HG03354 (cell line): ENCODE results near the gene DSC3.
"Not testable (repeated sequence)": the region's sequence is repeated elsewhere in the genome, so short reads cannot be mapped to it uniquely, and the experiment has no call there.

Source experiments
- ATAC-seq: cut with Tn5 transposase; IDR thresholded peaks from one replicate; pipeline ENCODE4 v1.9.1; 2021; ENCODE audit warnings: mild to moderate bottlenecking; ENCODE audit not compliant: unreplicated experiment, poor library complexity, severe bottlenecking

DSC3 gene

DNA sequence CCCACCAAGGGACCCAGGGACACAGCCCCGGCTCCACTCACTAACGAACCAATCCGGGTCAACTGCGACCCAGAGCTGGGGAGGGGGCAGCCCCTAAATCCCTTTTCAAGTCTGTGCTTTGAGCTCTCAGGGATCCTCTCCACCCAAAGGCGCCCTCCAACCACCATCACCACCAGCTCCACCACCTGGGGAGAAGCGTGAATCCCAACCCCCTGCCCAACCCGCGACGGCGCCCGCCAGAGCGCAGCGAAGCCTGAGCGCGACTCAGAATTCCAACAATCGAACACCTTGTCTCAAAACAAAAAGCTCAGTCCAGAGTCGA lies 497 bp downstream of the DSC3 start:
- ATAC-seq: no peak

- no peak for ATAC-seq
These were observed 1.1 kb downstream of the DSC3 start for GRCh38 chr18:31041271-31042083.

DNA sequence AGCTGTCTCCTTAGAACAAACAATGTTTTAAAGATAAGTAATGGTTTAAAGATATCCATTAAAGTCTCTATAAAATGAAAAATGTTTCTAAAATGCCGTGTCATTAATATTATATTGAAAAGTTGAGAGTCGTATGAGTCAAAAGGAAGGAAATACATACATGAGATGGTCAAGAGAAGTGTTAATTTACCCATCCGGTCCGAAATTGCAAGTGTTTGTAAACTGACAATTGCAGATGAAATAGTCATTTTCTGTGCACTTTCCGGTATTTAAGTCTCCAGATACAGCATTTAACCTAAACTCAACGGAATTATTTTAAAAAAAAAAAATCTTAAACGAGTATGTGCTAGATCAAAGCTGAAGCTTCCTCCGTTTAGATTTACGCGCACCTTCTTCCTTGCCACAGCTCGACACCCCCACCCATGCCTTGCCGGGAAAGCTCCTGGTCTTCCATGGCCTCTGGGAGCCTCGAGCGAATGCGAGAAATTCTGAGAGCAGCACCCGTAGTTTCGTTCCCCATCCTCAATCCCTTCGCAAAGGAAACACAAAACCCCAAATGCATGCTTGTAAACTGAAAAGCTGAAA lies 1.8 kb downstream of the DSC3 start:
- ATAC-seq: no peak

GRCh38 chr18:31039426-31039825 lies 3.1 kb downstream of the DSC3 start:
- ATAC-seq: no peak

DNA sequence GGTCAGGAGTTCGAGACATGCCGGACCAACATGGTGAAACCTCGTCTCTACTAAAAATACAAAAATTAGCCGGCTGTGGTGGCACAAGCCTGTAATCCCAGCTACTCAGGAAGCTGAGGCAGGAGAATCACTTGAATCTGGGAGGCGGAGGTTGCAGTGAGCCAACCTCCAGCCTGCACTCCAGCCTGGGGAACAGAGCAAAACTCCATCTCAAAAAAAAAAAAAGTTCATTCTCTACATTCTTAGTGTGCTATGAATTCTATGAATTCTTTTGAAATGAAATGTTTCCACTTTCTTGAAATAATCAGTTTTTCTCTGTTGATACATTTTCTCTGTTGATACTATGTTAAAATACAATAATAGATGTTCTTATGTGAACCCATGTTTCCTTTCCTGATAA lies 4.9 kb downstream of the DSC3 start:
- not testable (repeated sequence) for ATAC-seq

GRCh38 chr18:31034541-31034940 lies 8.0 kb downstream of the DSC3 start:
- no peak for ATAC-seq

- ATAC-seq: no peak
These were observed 11.8 kb downstream of the DSC3 start for GRCh38 chr18:31030574-31031278.

DNA sequence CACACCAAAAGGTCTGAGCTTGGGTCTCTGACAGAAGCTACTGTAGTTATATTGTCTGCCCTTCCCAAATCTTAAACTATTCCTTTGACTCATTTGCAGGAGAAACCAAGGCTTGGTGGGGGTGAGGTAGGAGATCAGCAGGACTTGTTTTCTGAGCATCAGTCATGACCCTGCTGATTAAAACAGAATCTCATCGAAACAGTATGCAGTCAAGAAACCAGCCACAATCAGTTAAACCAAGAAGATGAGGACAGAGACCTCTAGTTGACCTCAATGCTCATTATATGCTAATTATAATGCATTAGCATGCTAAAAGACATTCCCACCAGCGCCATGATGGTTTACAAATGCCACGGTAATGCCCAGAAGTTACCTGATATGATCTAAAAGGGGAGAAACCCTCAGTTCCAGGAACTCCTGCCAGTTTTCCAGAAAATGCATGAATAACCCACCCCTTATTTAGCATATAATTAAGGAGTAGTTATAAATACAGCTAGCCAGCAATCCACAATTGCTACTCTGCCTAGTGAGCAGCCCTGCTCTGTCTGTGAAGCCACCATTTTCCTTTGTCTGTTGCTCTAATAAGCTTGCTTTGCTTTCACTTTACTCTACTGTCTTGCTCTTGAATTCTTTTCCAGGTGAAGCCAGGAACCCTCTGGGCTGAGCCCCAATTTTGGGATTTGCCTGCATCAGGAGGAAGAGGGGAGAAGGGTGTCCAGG lies 26.7 kb downstream of the DSC3 start:
- no peak for ATAC-seq

GRCh38 chr18:31011455-31011854 lies 31.1 kb downstream of the DSC3 start:
- ATAC-seq: not testable (repeated sequence)

GRCh38 chr18:31010601-31011000 lies 31.9 kb downstream of the DSC3 start:
- ATAC-seq: no peak

GRCh38 chr18:30999887-31000628 lies 42.5 kb downstream of the DSC3 start:
- no peak for ATAC-seq

- ATAC-seq: no peak
These were observed 43.4 kb downstream of the DSC3 start for GRCh38 chr18:30999186-30999585.

DNA sequence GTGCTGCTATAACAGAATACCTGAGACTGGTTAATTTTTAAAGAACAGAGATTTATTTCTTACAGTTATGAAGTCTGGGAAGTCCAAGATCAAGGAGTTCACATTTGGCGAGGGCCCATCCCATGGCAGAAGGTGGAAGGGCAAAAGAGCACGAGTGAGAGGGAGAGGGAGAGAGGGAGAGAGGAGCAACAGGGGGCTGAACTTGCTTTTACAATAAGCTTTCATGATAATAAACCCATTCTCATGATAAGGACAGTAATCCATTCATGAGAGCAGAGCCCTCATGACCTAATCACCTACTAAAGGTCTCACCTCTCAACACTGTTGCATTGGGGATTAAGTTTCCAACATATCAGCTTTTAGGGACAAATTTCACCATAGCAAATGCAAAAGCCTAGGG lies 45.3 kb downstream of the DSC3 start:
- ATAC-seq: no peak

- ATAC-seq: no peak
These were observed 50.3 kb downstream of the DSC3 start for GRCh38 chr18:30992231-30992630.

DNA sequence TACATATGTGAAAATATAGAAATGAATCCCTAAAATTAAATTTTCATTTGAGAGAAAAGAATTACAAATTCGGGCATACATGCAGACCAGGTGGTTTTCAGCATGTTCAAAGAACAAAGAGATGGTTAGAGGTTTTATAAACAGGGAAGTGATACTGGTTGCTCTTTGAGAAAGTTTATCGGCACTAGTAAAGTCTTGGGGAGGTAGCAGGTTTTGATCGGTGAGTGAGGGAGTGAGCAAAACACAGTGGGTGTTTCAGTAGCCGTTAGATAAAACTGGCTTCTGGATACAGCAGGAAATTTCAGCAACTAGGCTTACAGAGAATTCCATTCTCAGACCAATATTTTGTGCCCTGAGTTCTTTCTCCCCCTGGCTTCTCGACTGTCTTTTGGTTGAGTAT lies 51.1 kb downstream of the DSC3 start:
- ATAC-seq: no peak

DNA sequence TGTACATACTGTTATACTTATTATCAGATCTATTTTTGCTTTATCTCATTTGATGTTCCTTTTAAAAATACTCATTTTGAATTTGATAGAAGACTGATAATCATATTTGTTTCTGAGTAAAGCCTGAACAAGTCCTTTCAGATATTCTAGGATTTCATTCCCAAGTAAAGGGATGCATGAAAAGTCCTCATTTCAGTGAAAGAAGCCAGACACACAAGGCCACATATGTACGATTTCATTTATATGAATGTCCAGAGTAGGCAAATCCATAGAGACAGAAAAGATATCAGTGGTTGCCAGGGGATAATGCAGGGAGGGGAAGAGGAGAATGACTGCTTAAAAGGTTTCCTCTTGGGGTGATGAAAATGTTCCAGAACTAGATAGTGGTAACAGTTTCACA lies 53.4 kb downstream of the DSC3 start:
- ATAC-seq: no peak

DNA sequence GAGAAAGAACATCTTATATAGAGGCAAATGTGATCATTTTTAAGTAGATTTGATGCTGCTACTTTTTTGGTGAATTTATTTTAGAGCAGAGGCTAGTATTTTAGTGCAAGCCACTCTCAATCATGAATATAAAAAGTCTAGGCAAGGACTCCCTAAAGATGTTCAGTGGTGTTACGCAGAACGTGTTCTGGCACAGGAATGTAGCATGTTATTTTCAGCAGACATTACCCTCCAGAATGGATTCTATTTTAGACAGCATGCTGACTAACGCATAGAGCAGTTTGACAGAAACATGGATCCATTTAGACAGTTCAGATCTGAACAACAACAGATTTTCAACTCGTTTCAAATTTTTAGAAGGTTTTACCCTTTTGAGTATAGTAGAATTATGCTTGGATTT lies 54.1 kb downstream of the DSC3 start:
- ATAC-seq: no peak

DNA sequence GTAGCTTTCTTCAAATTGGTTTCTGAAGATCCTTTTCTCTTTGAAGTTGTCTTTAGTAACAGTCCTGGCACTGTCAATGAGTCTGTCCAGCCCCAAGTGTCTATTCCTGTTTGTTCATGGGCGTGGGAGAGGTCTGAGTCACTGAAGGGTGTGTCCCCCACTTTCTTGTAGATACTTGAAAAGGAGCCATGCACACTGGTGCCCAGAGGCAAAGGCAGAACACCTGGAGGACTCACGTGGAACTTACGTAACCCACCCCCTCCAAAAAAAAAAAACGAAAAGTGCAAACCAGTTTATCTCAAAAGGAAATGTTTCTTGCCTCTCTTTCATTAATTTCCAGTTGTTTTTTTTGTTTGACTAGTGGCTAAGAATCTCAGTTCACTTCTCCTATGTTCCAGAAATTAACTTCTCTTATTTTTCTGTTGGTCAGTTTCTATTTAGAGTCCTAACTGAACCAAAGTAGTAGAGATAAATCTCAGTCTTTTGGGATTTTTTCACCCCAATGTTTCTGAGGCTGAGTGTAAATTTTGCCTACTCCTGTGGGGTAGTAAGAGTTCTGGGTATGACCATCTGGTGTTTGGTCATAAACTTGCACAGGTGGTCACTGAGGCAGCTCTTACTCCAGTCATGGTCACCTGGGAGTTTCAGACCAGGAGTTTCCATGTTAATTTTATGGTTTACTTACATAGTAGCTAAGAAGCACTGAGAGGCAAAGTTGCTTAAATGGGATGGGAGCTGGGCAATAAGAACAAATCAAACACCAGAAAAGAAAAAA lies 54.9 kb downstream of the DSC3 start:
- no peak for ATAC-seq

GRCh38 chr18:30985753-30986152 lies 56.8 kb downstream of the DSC3 start:
- ATAC-seq: no peak
